HG03354 (cell line): ENCODE data around the gene CLUH.

ENCODE experiments used
- ATAC-seq: cut with Tn5 transposase; IDR thresholded peaks from one replicate; pipeline ENCODE4 v1.9.1; 2021; ENCODE audit warnings: mild to moderate bottlenecking; ENCODE audit not compliant: unreplicated experiment, poor library complexity, severe bottlenecking

The CLUH gene

GRCh38 chr17:2711608-2712299 is at the start of gene CLUH:
TSS of gene CLUH (minus strand) at chr17:2711764. CDS start at chr17:2711661, 103 bp downstream.
- peak; percentile 75 for ATAC-seq

DNA sequence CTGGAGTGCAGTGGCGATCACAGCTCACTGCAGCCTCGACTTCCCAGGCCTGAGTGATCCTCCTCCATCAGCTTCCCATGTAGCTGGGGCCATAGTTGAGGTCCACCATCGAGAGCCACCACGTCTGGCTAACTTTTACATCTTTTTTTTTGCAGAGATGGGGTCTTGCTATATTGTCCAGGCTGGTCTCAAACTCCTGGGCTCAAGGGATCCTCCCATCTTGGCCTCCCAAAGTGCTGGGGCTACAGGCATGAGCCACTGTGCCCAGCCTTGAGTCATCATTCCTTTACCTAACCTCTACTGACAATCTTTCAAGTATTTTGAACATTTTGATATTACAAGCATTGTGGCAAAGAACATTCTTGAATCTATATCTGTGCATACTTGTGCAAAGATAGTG is 47.3 kb upstream of the CLUH start:
- ATAC-seq = no peak

- no peak for ATAC-seq
Measured at GRCh38 chr17:2755891-2756724, 44.5 kb upstream of the CLUH start.

DNA sequence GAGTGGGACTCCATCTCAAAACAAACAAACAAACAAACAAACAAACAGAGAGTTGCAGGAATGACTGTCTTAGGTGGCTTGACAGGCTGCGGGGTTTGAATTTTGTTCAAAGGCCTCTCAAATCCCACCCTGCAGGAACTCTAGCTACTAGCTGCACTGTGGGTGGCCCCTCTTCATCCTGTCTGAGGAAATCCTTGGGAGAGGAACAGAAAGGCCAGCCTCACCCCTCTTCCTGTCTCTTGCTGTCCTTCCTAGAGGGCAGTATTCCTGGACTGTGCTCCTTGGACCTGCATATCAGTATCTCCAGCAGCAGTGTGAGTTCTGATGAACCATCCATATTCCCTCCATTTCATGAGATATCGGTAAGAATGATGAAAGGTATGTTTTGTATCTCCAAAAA is 39.9 kb upstream of the CLUH start:
- ATAC-seq = no peak

DNA sequence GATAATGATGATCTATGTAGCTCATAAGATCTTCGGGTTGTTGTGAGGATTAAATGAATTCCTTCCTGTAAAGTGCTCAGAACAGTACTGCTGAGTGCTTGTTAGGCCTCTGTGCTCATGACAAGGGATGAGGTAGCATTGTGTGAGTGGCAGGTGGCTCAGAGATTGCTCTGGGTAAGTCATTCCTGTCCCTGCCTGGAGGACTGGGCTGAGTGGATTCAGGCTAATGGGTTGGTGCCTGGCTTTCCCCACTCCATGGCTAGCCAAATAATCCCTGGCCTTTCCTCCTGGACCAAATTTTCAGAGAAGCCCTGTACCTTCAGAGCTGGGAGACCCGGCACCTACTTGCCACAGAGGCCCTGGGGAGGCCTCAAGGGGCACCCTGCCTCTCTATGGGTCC is 39.2 kb upstream of the CLUH start:
- ATAC-seq = no peak

DNA sequence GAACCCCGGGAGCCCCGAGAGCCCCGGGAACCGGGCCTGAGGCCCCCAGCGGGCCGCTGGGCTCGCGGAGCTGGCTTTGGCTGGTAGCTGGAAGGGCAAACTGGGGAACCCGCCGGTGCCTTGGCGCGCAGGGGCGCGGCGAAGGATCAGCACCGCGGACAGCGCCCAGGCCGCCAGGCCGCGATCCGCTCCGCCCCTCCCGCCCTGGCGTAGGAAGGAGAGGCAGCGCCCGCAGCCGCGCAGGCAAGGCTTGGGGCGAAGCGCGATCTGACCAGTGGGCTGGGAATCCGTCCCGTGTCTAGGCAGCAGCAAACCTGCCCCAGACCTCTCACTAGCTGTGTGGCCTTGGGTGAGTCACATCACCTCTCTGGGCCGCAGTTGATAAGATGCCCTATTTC is 38.2 kb upstream of the CLUH start:
- ATAC-seq = no peak

- ATAC-seq = no peak
Measured at GRCh38 chr17:2749058-2749783, 37.7 kb upstream of the CLUH start, which contains the start of gene CCDC92B. TSS of gene CCDC92B (minus strand) at chr17:2749652. CDS start at chr17:2735145, 14,507 bp downstream.

DNA sequence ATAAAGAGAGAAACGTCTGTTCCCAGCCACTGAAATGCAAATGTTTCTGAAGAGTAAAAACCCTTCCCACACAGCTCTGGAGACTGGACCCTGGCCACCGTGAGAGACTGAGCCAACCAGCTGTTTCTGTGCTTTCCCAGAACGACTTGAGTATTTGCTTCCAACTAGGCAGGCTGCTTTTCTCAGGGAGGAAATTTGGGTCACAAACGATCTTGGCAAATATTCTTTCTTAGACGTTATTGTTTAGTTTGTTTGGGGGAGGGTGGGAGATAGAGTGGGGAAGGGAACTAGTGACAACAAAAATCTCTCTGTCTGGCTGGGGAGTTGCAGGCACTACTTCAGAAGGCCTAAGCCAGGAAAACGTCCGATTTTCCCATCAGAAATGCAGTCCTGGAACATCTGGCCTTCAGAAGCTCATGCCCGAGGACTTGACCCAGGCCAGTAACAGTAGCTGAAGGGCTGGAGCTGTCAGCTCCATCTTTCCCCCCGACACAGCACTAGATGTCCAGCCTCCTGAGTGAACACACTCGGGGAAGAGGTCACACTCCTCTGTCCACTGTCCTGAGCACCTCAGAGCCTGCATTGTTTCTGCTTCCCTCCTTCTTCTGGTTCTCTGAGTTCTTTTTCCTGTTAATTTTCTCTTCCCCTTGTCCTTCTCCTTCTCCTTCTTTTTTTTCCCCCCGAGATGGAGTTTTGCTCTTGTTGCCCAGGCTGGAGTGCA is 33.9 kb upstream of the CLUH start:
- ATAC-seq = no peak

DNA sequence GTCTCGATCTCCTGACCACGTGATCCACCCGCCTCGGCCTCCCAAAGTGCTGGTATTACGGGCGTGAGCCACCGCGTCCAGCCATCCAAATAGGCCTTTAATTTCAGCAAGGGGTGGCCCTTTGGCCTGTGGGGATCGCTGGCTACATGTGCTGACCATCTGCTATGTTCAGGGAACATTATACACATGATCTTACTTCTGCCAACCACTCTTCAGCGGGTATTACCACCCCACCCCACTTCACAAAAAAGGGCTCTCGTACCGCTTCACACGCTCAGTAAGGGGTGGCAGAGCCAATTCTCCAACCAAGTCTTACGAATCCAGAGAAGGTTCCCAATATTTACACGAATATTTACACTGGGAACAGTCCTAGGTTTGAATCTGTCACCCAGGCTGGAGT is 26.1 kb upstream of the CLUH start:
- no peak for ATAC-seq

- no peak for ATAC-seq
Measured at GRCh38 chr17:2736956-2737355, 25.4 kb upstream of the CLUH start.

DNA sequence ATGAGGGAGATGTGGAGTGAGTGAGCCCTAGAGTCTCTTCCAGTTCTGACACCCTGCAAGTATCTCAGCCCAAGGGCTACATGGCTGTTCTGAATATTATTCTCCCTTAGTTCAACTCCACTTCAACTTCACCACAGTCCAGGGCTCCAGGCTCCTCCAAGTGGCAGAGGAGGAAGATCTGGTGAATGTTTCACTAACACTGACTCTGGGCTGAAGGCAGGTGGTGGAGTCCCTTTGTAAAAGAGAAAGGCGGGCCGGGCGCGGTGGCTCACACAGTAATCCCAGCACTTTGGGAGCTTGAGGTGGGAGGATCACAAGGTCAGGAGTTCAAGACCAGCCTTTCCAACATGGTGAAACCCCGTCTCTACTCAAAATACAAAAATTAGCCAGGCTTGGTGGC is 24.3 kb upstream of the CLUH start:
- no peak for ATAC-seq

DNA sequence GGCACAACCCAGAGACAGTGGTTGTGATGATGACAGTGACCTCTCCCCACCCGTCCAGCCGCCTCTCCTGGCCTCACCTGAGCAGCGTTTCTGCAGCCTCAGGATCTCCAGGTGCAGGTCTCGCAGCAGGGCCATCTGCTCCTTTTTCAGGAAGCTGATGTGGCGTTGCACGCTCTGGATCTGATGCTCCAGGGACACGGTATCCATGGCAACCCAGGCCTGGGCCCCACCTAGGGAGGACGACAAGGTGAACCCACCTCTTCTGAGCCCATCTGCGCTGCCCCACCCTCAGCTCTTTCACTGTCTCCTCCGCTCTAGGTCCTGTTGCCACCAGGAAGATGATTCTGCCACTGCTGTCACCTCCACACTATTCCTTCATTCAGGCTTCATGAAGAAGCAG is 23.4 kb upstream of the CLUH start:
- no peak for ATAC-seq

DNA sequence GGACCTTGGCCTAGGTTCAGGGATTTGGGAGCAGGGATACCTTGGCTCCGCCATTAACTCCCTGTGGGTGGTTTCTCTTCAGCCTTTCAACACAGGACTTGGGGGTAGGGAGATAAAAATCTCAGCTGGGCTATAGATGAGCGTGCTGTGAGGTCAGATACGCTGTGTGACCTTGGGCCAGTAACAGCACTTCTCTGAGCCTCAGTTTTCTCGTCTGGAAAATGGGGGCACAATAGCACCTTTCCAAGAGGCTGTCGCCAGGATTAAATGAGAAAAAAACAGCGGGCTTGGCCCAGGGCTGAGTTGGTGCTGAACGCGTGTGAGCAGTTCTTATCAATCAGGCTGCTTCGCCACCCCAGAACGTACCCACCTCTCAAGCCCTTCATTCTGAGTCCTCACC is 20.2 kb upstream of the CLUH start:
- ATAC-seq = no peak

DNA sequence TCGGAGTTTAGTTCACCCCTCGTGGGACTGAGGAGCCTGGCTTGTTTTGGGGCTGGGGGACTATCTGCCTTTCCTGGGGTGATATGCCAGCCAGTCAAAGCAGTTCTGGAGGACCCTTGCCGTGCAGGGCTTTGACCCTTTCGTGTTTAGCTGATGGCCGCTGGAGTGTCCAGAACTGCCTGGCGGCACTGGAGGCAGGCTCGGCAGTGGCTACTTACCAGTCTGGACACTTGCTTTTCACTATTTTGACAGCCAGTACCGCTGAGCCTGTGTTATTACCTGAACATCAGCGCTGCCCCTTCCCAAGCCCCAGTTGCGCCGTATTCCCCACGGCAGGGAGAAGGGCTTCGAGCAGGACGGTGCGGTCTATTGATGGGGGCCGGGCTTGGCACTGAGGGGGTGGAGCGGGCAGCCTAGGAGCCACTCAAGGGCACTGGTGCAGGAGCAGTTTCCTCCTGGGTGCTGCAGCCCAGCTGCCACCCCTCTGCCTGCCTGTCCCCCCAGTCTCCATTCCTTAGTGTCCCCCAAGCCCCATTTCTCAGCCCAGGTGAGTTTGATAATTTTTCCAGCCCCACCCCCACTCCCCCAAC is 19.3 kb upstream of the CLUH start:
- no peak for ATAC-seq

DNA sequence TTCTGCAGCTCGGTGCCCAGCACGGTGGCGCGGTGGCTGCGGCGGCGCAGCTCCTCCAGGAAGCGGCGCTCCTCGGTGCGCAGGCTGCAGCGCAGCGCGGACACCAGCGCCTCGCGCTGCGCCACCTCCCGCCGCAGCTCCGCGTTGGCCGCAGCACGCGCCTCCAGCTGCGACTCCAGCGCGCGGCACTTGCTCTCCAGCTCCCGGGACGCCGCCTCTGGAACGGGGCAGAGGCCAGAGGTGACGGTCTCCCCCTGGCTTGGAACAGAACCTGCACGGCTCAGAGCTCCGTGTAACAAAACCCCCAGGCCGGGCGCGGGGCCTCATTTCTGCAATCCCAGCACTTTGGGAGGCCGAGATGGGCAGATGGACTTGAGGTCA is 13.2 kb upstream of the CLUH start:
- no peak for ATAC-seq

DNA sequence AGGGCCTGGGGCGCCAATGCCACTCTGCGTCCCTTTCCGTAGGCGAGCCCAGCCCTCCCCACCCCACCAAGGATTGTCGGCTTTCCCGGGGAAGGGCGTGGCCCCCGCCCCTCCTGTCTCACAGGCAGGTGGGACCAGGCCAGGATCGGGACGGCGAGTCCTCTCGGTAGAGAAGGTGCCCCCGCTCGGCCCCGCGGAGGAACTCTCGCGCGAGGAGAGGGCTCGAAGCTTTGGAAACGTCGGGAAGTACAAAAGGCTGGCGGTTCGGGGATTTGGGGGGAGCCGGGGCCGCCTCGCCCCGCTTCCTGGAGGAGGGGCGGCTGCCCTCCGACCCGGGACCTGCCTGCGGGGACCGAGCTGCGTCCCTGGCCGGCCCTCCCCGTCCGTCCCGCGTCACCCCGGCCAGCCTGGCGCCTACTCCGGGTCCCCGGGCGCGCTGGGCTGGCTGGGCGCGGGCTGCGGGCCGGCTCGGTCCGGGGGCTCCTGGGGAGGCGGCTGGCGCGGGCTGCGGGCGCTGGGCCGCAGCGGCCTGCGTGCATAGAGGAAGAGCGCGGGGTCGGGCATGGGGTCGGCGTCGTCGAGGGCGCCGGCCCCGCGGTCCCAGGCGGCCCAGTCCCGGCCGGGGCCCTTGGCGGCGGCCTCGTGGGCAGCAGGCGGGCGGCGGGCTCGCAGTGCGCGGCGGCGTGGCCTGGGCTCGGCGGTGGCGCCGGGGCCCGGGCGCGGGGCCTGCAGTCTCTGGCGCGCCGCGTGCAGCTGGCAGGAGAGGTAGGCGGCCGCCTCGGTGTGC is 12.6 kb upstream of the CLUH start:
- ATAC-seq = no peak

DNA sequence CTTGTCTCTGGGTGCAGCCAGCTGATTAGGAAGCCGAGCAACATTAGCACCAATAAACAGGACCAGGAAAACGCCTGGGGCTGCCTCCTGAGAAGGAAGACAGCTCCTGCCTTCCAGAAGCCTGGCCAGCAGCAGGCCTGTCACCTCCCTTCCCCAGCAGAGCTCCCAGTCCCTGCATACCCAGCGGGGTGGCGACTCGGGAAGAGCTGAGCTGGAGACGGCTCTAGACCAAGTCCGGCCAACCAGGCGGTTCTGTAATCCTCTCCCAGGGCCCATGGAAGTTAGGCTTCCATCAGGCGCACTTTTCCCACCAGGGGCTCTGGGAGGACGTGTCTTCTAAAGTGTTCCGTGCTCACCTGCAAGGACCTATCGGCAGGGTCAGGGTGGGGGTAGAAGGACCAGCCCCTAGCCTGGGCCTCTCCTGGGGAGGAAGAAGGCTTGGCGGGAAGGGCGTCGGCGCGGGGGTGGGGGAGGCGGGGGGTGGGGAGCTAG is 12.0 kb upstream of the CLUH start:
- no peak for ATAC-seq

GRCh38 chr17:2722611-2723010 is 11.0 kb upstream of the CLUH start:
- ATAC-seq = no peak

GRCh38 chr17:2721603-2722002 is 10.0 kb upstream of the CLUH start:
- ATAC-seq = no peak
